ENCODE results near the gene CNGA3.

CNGA3 gene

GRCh38 chr2:98332989-98333388 is 13.3 kb upstream of the CNGA3 start:
- DNase-seq = no peak

DNA sequence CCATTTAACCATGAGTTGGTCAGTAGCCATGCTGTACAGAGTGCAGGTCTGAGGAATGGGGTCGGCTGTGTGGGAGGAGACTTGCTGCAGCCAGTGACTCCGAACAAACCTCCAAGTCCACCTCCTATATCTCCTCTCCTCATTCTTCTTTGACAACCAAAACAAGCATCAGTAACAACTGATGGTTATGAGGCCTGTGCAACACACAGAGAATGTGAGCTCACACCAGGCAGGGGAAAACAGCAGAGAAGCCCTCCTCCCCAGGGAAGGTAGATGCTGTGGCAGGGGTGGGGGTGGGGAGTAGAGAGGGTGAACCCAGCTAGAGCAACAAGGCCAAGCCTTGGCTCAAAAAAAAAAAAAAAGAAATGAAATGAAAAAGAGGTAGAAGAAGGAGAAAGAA is 12.3 kb upstream of the CNGA3 start:
- DNase-seq = no peak

DNA sequence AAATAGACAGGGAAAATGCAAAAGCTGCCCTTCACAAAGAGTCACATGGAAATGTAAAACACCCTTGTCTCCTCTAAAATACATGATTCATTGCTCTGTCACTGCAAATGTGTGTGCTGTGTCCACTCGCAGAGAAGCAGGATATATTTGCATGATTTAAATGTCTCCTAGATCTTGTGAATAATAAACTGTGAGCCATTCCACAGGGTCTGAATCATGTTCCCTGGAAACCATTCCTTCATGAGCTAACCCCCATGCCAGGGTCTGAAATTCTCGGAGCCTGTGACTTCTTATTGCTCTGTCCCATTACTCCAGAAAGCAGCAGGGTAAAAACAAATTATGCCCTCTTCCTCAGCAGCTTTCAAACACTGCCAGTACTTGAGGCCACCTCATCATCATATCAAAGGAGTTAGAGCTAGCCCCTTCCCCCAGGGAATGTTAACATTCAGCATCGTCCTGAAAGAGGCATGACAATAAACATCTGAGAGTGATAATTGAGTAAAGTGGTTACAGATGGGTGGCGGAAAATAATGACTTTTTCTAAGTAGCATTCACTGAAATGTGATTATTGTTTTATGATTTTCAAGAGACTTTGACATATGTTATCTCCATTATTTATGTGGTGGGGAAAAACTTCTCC is 11.7 kb upstream of the CNGA3 start:
- no peak for DNase-seq

GRCh38 chr2:98335271-98335670 is 11.0 kb upstream of the CNGA3 start:
- DNase-seq = no peak

GRCh38 chr2:98341241-98341640 is 5.0 kb upstream of the CNGA3 start:
- no peak for DNase-seq

DNA sequence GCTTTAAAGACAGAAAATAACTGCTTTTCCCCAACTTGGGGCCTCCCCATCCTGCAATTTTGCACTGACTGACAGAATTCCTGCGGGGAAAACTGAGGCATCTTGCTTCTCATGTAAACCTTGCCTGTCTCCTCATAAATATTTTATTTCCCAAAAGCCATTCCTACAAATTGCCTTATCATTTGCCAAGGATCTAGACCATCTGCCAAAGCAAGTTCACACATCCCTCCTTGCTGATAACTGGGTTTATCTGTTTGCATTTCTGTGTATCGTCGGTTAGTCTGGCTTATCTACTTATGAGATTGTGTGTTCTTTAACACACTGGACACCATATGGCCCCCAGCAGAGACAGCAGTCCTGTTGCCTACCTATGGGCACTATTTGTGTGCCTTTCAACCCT is 3.0 kb upstream of the CNGA3 start:
- no peak for DNase-seq

DNA sequence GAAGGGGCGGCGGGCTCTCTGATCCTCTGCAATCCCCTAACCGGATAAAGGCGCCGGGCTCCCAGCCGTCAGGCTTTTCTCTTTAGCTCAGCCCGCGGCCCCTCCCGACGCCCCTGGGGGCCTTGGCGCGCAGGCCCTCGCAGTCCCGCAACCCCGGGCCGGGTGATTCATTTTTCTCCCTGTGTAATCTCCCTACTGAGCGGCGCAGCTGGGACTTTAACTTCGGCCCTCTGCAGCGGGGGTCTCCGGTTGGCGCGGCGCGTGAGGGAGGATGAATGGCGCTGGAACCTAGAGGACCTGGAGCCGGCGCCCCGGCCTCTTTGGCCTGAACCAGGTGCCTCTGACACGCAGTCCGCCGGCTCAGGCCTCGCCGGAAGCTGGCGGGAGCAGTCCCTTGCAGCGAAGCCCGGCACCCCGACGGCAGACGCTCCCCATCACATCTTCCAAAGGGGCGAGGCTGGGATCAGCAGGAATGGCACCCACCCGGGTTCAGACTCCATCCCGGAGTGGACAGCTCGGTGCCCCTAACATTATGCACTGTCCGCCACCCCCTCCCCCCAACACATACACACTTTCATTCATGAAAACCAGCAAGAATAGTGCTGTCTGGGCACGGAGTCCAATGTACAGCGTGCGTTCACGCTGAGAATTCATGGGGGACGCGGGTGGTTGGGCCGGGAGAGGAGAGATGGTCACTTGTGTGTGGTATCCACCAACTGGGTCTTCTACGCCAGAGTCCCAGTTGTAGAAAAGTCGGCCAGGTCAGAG is 1.2 kb downstream of the CNGA3 start:
- DNase-seq = no peak

DNA sequence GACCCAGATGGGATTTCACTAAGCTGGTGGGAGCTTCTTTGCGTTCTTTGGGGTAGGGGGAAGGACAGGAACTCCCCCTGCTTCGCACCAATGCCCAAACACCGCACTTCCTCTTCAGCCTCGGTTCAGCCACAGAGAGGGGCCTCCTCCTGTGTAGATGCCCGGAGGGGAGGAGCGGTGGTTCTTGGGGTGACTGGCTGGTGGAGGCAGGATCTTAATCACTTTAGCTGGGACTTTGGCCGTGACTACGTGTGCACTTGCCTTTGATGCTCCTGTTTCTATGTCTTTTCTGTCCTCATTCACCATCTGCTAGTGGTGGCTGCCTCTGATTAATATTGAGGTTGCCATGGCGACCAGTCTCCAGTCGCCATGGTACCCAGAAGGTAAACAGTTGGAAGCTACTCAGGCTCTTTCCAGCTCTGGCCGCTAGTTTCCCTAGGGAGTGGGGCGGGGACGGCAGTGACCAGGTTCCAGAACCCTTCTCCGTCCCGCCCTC is 1.9 kb downstream of the CNGA3 start:
- DNase-seq = no peak

- DNase-seq = no peak
Observed at GRCh38 chr2:98350411-98350810, 4.2 kb downstream of the CNGA3 start.

DNA sequence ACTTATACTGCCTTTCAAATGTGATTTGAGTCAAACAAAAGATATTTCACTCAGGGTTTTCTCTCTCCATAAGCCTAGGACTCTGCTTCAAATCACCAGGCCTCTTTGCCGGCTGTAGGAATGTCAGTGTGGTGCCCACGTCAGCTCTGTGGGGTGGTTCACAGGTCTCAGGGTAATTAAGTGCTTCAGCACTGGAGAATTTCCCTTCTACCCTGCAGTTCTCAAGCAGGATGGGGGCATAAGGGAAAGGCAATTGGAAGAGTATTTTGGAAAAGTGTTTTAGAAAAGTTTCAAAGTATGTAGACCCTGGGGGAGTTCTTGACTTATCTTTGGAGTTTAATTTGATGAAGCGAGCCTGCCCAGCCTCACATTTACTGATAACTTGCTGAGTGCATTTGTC is 9.6 kb downstream of the CNGA3 start:
- no peak for DNase-seq

DNA sequence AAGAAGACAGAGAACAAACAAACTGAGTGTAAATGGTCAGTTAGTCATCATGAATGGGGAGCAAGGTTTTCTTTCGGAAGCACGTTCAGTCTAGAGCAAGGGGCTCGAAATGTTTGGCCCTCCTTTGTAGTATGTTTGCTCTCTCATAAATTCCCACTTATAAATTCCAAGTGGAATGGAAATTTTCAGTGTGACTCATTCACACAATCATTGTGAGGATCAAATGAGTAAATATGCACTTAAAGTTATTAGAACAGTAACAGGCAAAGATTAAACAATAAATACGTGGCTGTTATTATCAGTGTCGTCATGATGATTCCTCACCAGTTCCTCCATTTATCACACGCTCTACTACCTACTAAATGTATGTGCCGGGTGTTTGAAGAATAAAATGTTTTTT is 10.5 kb downstream of the CNGA3 start:
- no peak for DNase-seq

DNA sequence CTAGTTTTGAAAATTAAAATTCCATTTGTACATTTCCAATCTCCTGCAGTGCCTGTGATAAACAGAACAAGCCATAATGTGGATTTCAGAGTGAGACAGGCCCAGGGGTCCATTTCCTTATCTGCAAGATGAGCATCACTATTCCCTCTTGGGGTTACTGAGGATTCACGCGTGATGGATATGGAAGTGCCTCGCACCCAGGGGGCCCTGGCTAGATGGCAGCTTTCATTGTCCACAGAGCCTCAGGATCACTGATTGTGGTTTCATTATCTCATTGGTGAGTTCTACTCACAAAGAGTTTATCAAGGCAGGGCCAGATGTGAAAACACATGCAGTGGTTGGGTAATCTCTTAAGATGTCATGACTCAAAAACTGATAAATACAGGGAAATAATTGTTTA is 11.6 kb downstream of the CNGA3 start:
- DNase-seq = no peak

DNA sequence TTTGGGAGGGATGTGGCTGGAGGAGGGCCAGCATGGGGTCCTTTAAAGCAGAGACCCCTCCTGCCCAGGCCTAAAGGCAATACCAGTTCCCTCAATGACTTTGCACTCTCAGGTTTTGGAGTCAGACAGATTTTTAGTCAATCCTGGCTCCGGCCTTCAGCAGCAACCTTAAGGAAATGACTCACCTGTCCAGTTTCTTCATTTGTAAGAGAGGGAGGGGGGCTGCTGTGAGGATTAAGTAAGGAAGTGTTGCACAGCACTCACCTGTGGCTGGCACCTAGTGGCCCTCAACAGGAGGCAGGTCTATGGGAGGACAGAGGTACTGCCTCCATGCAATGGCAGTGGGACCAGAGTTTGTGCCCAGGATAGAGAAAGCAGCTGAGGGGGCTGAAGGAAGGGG is 13.7 kb downstream of the CNGA3 start:
- no peak for DNase-seq

GRCh38 chr2:98367721-98368120 is 21.5 kb downstream of the CNGA3 start:
- no peak for DNase-seq

GRCh38 chr2:98369710-98370239 is 23.5 kb downstream of the CNGA3 start:
- DNase-seq = no peak

GRCh38 chr2:98372121-98372520 is 25.9 kb downstream of the CNGA3 start:
- DNase-seq = no peak

- DNase-seq = no peak
Observed at GRCh38 chr2:98372579-98372978, 26.3 kb downstream of the CNGA3 start.

DNA sequence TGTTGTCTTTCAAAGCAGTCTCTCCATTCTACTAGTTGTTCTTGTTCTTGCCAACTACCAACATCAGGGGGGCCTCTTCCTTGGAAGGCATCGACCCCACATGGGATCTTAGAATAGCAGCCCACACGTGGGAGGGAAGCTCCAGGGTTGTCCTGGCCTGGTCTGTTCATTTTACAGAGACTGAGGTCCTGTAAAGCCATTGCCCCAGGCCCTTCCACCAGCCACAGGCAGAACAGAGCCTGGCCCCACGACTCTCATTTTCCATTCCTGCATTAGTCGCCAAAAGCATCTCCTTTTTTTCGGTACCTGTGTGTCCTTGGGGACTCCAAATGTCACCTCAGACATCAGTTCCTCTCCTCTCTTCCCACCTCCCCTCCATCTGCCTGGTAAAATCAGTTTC is 28.0 kb downstream of the CNGA3 start:
- no peak for DNase-seq

DNA sequence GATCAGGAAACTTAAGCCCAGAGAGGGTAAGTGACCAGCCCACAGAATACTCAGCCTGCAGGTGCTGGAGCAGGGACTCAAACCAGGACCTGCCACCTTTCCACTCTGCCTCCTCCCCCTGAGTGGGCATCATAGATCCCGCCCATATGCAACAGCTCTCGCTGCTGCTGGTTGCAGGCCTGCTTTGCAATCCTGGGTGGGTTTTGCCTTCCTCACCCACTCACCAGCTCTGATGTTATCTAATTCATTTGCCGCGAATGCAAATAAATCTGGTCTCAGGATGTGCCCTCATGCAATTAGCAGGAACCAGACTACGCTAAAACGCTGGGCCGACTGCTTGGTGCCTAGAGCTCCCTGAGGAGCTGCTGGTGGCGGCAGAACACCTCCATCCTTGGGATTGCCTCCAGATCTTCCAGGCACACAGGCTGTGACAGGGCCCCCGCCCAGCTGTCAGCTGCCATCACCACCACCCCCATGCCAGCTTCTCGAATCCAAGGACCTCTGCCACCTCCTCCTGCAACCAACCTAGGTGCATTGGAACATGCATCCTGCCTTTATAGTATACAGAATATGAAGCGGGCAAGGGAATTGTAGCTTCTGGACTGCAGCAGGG is 28.8 kb downstream of the CNGA3 start:
- DNase-seq = no peak

GRCh38 chr2:98376301-98376910 is 30.1 kb downstream of the CNGA3 start:
- DNase-seq = no peak

DNA sequence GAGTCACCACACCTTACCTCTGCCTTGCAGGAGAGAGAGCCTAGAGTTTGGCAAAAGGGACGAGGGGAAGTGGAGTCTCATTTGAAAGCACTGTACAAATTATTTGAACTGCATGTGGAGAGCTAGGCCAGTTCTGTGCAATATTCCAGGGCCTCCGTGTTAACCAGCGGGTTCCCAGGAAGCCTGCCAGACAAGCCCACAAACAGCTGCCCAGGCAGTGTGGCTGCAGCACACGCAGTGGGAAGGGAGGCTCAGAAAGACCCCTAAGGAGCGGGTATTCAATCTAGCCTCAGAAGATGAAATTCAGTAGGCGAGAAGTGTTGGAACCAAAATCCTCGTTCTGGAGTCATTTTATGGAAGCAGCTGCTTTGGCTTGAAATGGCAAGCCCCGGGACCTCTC is 30.7 kb downstream of the CNGA3 start:
- DNase-seq = no peak

- no peak for DNase-seq
Observed at GRCh38 chr2:98377544-98377943, 31.3 kb downstream of the CNGA3 start.

GRCh38 chr2:98378196-98378595 is 31.9 kb downstream of the CNGA3 start:
- no peak for DNase-seq

DNA sequence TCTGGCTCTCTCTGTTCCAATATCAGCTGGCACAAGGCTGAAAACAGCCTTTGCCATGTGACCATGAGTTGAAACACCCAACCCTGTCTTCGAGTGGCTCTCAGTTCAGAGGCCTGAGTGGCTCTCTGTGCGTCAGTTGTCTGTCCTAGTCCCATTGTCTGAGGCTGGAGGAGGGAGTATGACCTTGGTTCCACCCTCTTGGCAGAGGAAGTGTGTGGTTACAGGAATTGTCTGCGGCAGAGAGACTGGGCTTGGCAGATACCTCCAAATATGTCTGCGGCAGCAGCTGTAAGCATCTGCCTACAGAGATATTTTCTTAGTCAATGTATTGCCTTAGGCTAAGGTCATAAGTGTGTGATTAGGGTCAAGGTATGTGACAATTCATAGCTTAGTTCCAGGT is 32.6 kb downstream of the CNGA3 start:
- peak; percentile 60 for DNase-seq

Measured in hematopoietic multipotent progenitor cell treated with erythropoietin and hydrocortisone succinate and interleukin-3 and kit ligand, for 6 days (in vitro differentiated cells).